ENCODE data around the gene RWDD4.

Gene RWDD4

DNA sequence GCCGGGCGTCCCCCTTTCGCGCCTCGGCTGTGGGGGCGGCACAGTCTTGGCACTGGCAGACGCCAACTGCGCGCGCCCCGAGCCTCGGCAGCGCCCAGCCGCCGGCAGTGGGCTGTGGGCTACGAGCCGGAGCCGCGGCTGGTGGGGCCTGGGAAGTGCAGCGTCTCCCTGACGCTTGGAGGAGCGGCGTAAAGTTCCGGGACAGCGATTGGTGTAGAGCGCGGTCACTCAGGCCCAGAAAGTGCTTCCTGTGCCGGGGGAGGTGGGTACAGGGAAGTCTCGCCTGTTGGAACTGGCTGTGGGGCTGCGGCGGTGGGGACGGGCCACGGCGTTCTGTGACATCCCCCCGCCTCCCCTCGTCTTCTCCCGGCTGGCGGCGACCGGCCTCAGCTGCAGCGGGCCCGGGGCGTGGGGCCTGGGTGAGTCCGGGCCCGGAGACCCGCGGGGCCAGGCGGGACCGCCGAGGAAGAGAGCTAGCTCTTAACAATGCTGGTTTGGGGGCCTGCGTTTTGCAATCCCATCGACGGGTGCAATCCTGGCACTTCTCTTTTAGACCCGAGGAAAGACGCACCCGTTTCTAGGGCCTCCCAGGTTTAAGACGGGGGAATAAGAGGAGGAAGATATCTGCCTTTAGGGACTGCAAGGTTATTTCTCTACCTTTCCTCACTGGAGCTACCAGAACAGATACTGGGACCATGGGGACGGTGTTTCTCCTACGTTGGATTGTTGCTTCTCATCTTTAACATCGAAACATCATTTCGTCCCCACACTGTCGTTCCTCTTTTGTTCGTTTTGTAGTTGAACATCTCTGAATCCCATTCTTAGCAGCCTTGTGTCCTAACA, at the start of gene RWDD4, which contains the start of gene TRAPPC11:
RWDD4 (minus strand) TSS at position 157 of the 843 bp plus-strand sequence. CDS start 233 bp downstream, outside the sequence.
TRAPPC11 (plus strand) TSS at position 265 of the 843 bp plus-strand sequence. CDS start 4,575 bp downstream, outside the sequence.
- DNase-seq = peak; percentile 98

GRCh38 chr4:183702492-183702891, 43.5 kb upstream of the RWDD4 start:
- no peak for DNase-seq

DNA sequence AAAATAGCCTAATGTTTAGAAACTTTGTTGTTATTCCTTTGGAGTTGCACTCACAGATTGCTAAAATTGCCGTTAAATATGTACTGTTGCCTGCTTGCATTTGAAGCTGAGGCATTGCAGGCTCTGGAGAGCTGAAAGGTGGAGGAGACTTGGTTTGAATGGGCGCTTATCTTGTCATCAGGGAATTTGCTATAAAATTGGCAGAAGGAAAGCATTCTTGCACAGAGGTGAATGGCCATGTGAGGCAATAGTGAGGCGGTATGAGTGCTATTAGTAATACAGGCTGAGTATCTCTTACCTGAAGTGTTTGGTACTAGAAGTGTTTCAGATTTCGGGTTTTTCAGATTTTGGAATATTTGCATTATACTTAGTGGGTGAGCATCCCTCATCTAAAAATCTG, 41.4 kb upstream of the RWDD4 start:
- DNase-seq = no peak

DNA sequence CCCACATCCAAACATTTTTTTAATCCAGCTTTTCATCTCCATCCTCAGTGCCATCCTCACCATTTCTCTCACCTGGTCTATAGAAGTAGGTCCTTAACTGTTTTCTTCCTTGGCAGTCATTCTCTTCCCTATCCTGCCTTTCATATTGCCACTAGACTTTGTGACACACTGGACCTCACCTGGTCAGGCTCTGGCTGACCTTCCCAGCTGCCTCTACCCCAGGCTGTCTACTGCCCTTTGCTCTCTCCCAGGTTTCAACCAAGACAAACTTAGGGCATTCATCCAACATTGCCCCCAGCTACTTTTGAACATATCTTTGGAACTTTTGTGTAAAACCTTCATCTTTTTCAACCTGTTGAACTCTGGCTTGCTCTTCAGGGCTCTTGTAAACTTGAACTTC, 39.9 kb upstream of the RWDD4 start:
- DNase-seq = no peak

- DNase-seq = no peak
These were observed 32.9 kb upstream of the RWDD4 start for GRCh38 chr4:183691897-183692296.

GRCh38 chr4:183691006-183691405, 32.0 kb upstream of the RWDD4 start:
- no peak for DNase-seq

DNA sequence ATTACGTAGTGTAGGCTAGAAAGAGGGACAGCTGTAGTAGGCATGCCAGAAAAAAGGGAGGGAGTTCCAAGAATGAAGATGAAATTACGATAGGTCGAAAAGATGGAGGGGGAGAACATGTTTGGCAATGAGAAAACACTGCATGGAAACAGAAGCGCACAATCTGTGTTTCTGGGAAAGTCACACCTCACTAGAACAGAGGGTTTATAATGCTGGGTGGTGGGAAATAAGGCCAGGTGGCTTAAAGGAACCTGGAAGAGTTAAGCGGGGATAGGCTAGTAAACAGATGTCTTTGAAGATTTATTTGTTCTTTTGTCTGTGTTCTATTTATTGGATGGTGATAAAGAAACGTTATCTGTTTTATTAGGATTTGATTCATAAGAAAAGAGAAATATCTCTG, 29.2 kb upstream of the RWDD4 start:
- no peak for DNase-seq

DNA sequence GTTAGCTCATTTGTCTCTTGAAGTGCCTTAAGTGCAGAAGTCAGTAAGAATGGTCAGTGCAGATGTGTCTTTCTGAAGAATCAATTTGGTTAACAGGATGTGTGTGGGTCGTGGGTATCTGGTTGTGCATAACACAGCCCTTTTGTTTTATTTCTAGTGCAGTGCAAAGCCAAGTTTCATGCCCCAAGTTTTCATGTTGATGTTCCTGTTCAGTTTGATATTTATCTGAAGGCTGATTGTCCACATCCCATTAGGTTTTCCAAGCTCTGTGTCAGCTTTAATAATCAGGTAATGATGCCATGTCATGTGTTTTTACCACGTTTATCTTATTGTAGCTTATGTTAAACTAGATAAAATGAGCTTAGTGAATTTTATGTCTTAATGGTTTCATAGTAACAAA, 27.5 kb upstream of the RWDD4 start:
- DNase-seq = no peak

GRCh38 chr4:183681119-183681518, 22.1 kb upstream of the RWDD4 start:
- DNase-seq = no peak

- no peak for DNase-seq
These were observed 16.6 kb upstream of the RWDD4 start for GRCh38 chr4:183675625-183676024.

DNA sequence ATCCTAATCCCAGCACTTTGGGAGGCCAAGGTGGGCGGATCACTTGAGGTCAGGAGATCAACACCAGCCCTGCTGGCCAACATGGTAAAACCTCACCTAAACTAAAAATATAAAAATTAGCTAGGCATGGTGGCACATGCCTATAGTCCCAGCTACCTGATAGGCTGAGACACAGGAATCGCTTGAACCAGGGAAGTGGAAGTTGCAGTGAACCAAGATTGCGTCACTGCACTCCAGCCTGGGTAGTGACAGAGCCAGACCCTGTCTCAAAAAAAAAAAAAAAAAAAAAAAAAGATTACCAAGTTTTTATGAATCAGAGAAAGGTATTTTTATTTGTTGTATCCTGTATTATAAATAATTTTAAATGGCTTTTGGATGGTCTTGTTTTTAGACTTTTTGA, 15.2 kb upstream of the RWDD4 start:
- peak; percentile 26 for DNase-seq

DNA sequence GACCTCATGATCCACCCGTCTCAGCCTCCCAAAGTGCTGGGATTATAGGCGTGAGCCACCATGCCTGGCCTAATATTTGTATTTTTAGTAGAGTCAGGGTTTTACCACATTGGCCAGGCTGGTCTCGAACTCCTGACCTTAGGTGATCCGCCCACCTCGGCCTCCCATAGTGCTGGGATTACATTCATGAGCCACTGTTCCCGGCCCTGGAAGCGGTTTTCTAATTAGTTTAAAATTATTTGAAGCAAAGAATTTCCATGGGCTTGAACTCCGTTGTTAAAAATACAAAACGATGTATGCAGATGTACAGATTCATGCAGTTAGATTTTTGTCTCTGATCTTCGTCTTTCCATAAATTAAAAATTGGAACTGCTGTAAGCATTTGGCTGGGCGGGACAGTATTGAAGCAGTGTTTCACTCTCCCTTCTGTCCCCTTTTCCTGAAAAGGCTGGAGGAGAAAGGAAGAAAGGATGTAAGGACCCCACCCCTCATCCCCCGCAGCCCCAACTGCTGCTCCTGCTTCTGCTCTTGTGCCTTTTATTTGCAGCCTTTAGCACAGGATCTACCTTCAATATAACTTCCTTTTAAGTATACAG, 12.1 kb upstream of the RWDD4 start:
- DNase-seq = no peak

- DNase-seq = no peak
These were observed 11.3 kb upstream of the RWDD4 start for GRCh38 chr4:183670251-183670650.

DNA sequence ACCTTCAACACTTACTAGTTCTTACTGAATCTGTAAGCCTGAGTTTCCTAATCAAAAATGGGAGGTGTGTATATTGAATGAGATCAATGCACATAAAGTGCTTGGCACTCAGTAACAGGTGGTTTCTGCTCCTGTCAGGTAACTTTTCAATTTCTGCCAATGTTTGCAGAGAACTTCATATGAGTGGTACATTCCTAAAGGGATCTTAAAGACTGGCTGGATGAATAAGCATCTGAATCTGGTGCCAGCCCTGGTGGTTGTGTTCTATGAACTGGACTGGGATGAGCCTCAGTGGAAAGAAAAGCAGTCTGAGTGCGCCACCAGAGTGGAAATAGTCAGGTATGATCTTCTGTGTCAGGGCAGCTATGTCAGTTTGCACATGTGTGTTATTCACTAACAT, 7.1 kb upstream of the RWDD4 start:
- DNase-seq = no peak

- no peak for DNase-seq
These were observed 872 bp upstream of the RWDD4 start for GRCh38 chr4:183659872-183660242.

DNA sequence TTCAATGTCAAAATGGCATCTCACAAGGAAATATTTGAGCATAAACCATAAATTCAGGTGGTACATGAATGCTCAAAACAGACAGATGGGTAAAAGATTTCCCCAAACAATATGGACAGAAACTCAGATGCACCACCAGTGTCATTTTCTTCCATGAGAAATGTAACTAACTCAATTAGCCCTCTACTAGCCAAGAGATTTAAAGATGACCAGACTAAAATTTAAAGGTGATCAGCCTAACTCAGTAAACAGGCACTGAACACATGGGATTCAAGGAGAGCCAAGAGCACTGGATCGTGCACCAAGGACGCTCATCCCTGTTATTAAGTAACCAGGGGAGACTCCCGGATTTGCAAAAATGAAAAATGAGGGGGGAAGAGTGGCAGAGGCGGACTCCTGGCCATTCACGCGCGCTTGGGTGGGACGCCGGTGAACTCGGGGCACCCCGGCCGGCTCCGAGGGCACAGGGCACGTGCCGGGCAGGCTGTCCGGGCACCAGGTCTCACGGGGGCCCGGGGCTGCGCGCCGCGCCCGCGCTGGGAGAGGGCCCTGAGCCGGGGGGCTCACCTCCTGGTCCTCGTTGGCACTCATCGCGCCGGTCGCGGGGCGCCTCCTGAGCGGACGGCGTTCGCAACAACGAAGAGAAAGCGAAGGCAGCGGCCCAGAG, 490 bp downstream of the RWDD4 start:
- DNase-seq = peak; percentile 29

GRCh38 chr4:183657564-183657963, 1.4 kb downstream of the RWDD4 start:
- peak; percentile 10 for DNase-seq

GRCh38 chr4:183645326-183645725, 13.7 kb downstream of the RWDD4 start:
- DNase-seq = no peak

GRCh38 chr4:183639291-183639690, 19.7 kb downstream of the RWDD4 start:
- DNase-seq = no peak

DNA sequence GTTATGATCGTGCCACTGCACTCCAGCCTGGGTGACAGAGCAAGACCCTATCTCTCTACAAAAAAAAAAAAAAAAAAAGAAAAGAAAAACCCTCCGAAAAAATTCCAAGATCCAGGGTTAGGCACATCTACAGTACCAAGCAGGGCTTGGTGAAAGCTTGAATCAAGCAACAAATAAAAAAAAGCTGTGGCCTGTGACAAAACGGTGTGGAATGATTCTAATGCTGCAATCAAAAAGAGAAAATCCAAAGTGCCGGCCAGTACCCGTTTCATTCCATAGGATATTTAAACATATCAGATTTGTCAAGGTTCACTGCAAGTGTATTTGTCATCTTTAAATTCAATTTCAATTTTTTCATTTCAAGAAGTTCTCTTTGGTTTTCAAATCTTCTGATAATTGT, 20.5 kb downstream of the RWDD4 start:
- no peak for DNase-seq

DNA sequence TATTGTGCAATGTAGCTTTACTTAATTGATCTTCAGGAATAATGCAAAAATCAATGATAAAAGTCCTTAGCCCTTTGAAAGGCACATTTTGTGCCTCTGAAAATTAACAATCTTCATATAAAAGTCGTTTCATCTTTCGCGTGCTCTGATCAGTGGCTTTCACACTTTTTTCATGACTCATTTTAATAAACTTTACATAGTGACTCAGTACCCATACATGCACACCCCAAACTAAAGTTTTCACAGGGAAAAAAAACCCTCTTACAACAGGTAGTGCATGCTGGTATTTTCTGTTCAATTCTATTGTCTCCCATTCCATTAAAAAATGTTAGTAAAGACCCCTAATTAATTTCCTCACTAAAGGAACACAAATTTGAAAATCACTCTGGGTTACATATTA, 21.5 kb downstream of the RWDD4 start:
- no peak for DNase-seq

- no peak for DNase-seq
These were observed 22.1 kb downstream of the RWDD4 start for GRCh38 chr4:183636923-183637322.

GRCh38 chr4:183636503-183636902, 22.5 kb downstream of the RWDD4 start:
- DNase-seq = no peak

DNA sequence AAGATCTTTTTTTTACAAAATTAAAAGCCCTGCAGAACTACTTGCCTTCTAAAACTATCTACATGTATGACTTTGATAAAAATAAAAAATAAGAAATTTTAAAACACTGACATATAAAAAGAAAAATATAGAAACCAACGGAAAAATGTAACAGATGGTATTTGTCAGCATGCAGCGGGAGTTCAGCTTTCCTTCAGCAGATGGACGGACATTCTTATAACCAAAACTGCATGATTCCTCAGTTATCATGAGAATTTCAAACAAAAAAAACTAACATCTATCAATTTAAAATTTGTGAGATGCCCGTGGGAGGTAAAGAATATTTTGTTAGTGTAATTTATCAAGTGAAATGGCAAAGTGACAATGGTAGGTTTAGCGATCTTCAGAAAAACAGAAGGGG, 23.2 kb downstream of the RWDD4 start:
- DNase-seq = no peak
